GM19193 (cell line): Measurements from ENCODE around the gene FOXD4L6.
"Not testable (repeated sequence)": the region's sequence is repeated elsewhere in the genome, so short reads cannot be mapped to it uniquely, and the experiment has no call there.

Experiments
- POLR2A ChIP-seq: IDR thresholded peaks from 4 replicates; pipeline ENCODE4 v1.6.1; 2011; ENCODE audit not compliant: insufficient read depth, insufficient read length; ENCODE audit errors: extremely low read depth

FOXD4L6 gene

DNA sequence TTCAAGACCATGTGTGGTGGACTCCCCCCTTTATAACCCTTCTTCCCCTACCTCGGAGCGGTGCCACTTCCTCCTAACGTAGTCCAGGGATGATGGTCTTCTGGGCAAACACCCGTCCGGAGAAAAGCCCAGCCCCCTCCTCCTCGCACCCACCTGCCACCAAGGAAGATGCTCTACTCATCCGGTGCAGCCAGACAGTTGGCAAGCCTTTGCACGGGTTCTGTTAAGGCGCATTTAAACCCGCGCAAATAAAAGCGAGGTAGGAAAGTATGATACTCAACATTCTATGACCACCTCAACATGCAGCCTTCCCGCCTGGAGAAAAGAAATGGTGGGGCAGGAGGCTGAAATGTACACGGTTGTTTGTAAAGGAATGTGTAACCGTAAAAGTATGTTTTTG, at the start of gene FOXD4L6:
FOXD4L6 (minus strand) TSS at position 101 of the 400 bp plus-strand sequence. CDS start 298 bp downstream, outside the sequence.
- not testable (repeated sequence) for TF ChIP-seq POLR2A
